Ovary (tissue), 3 donors: Measurements from ENCODE around the gene PEAK1.
"Not testable (repeated sequence)": the region's sequence is repeated elsewhere in the genome, so short reads cannot be mapped to it uniquely, and the experiment has no call there.

Experiments
- POLR2A ChIP-seq: fragments of 450-650 bp; IDR thresholded peaks from one replicate; pipeline ENCODE4 v1.6.1; 2017; ENCODE audit warnings: antibody characterized with exemption, mild to moderate bottlenecking, moderate library complexity
- TF ChIP-seq, protein P1 (sequence below), 3 donors: fragments of 450-650 bp in 2 of 3; fragments of 200-600 bp in 1 of 3; IDR thresholded peaks; one replicate each; pipeline versions ENCODE4 v1.5.1 to v1.8.0; 2016 to 2022; ENCODE audit warnings: antibody characterized with exemption in 3 of 3, mild to moderate bottlenecking in 1 of 3
- donor health status: DM: no; HTN: no; CAD: no.

- TF ChIP-seq, protein P1, sequence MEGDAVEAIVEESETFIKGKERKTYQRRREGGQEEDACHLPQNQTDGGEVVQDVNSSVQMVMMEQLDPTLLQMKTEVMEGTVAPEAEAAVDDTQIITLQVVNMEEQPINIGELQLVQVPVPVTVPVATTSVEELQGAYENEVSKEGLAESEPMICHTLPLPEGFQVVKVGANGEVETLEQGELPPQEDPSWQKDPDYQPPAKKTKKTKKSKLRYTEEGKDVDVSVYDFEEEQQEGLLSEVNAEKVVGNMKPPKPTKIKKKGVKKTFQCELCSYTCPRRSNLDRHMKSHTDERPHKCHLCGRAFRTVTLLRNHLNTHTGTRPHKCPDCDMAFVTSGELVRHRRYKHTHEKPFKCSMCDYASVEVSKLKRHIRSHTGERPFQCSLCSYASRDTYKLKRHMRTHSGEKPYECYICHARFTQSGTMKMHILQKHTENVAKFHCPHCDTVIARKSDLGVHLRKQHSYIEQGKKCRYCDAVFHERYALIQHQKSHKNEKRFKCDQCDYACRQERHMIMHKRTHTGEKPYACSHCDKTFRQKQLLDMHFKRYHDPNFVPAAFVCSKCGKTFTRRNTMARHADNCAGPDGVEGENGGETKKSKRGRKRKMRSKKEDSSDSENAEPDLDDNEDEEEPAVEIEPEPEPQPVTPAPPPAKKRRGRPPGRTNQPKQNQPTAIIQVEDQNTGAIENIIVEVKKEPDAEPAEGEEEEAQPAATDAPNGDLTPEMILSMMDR (IDR thresholded peaks at IDR 0.05), result not testable (repeated sequence)
- not testable (repeated sequence) for TF ChIP-seq POLR2A
Observed at GRCh38 chr15:77156000-77156399, 263.9 kb downstream of the PEAK1 start.
